NT2/D1 (cell line): ENCODE results near the gene ZNF385B.

Experiments
- YY1 ChIP-seq: IDR thresholded peaks from 2 replicates; pipeline ENCODE4 v1.6.1; 2011; ENCODE audit not compliant: insufficient read length, insufficient read depth
- ZNF274 ChIP-seq: IDR thresholded peaks from 2 replicates; pipeline ENCODE4 v1.6.1; 2011; ENCODE audit warnings: mild to moderate bottlenecking, low read depth, low read length

DNA sequence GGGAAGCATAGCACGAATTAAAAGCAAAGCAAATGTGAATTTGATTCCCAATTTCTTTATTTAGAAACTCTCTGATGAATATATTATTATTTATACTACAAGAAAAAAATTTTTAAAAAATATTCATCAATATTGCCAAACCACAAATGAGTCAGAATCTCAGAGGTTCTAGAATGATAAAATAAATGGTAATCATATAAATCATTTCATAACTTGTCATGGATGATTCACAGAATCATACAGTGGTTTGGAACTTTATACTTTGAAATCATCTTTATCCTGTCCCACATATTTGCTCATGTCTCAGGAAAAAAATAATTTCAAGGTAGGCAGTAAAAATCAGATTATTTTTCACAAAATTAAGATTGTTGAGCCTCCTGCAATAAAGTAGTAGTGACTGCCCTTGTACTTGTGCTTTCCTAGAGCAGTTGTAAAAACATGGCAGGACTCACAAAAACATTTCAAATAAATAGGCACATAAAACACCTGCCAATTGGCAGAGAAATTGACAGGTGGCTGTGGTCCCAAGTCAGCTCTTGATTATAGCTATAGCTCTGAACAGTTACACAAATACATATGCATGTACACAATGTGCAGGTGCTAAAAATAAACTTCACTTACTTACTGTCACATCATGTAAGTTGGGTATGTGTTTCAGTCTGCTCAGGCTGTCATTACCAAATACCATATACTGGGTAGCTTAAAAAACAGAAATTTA is 322.8 kb downstream of the ZNF385B start:
- TF ChIP-seq ZNF274: no peak
- no peak for TF ChIP-seq YY1
